ENCODE results near the gene MAB21L4.

GRCh38 chr2:240905176-240905781 lies 9.3 kb upstream of the MAB21L4 start:
- TF ChIP-seq CTCF (IDR thresholded peaks at IDR 0.05) (no peak), SIN3A (IDR thresholded peaks at IDR 0.05; ENCODE audit: borderline replicate concordance, insufficient read depth, low read depth, low read length) (no peak), POLR2AphosphoS5 (IDR thresholded peaks at IDR 0.05; ENCODE audit: low read depth, low read length) (no peak), TCF7L2 (IDR thresholded peaks at IDR 0.05; ENCODE audit: low read depth, low read length) (no peak)
- TF ChIP-seq, protein P1, sequence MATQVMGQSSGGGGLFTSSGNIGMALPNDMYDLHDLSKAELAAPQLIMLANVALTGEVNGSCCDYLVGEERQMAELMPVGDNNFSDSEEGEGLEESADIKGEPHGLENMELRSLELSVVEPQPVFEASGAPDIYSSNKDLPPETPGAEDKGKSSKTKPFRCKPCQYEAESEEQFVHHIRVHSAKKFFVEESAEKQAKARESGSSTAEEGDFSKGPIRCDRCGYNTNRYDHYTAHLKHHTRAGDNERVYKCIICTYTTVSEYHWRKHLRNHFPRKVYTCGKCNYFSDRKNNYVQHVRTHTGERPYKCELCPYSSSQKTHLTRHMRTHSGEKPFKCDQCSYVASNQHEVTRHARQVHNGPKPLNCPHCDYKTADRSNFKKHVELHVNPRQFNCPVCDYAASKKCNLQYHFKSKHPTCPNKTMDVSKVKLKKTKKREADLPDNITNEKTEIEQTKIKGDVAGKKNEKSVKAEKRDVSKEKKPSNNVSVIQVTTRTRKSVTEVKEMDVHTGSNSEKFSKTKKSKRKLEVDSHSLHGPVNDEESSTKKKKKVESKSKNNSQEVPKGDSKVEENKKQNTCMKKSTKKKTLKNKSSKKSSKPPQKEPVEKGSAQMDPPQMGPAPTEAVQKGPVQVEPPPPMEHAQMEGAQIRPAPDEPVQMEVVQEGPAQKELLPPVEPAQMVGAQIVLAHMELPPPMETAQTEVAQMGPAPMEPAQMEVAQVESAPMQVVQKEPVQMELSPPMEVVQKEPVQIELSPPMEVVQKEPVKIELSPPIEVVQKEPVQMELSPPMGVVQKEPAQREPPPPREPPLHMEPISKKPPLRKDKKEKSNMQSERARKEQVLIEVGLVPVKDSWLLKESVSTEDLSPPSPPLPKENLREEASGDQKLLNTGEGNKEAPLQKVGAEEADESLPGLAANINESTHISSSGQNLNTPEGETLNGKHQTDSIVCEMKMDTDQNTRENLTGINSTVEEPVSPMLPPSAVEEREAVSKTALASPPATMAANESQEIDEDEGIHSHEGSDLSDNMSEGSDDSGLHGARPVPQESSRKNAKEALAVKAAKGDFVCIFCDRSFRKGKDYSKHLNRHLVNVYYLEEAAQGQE (IDR thresholded peaks at IDR 0.05; ENCODE audit: insufficient read depth in 1 of 2, low read depth in 2 of 2, low read length in 1 of 2) = no peak
